ENCODE data around the gene RIGI. TPM values are rescaled to one million over a fixed set of nuclear protein-coding genes. Genes with fewer than 3 reads are reported as not detected.

RIGI gene
- total RNA-seq (2011; cell fraction: chromatin; rRNA removed; ENCODE audit: low replicate concordance) = 0.53 and 1.9 TPM in 2 replicates
- 0.33 and 0.39 TPM in 2 replicates for total RNA-seq (2011; cell fraction: nucleolus; rRNA removed)
- total RNA-seq (2011; cell fraction: nucleoplasm; rRNA removed) = 0.59 and 1.1 TPM in 2 replicates
- 0.27 and 0.49 TPM in 2 replicates for total RNA-seq (2014; rRNA removed)
- 0.80 and 1.1 TPM in 2 replicates for total RNA-seq (2014; rRNA removed; fragmentation: Illumina TruSeq; extraction: Trizol)
- total RNA-seq (2015; rRNA removed; fragmentation: Illumina TruSeq; extraction: Trizol) = 1.0 and 1.1 TPM in 2 replicates
- 0.49 and 0.62 TPM in 2 replicates for total RNA-seq (2021)
- 0.43 and 0.54 TPM in 2 replicates for polyA plus RNA-seq (2011; rRNA removed)
- 0.10 and 0.21 TPM in 2 replicates for polyA plus RNA-seq (2011; cell fraction: cytosol; rRNA removed)
- polyA plus RNA-seq (2011; cell fraction: nucleus; rRNA removed) = 0.21 and 0.39 TPM in 2 replicates
- 0.61 and 1.00 TPM in 2 replicates for polyA plus RNA-seq (2012)
- 0.53 and 0.94 TPM in 2 replicates for polyA plus RNA-seq (2014; fragmentation: Illumina TruSeq; extraction: Trizol)
- polyA plus RNA-seq (2014; fragmentation: Nextera tagmentation; extraction: Ambion mirVana) = under 1 TPM; 0.32 to 0.36 TPM
- polyA plus RNA-seq (2014; rRNA removed) = 0.31 and 0.50 TPM in 2 replicates
- polyA minus RNA-seq (2011; rRNA and poly(A)+ RNA removed) = 0.95 and 1.2 TPM in 2 replicates
- 0.38 TPM in 1 of 2 replicates, not detected in the other for polyA minus RNA-seq (2011; cell fraction: cytosol; rRNA and poly(A)+ RNA removed)
- 0.54 and 0.89 TPM in 2 replicates for polyA minus RNA-seq (2011; cell fraction: nucleus; rRNA and poly(A)+ RNA removed)
- Bru-seq, nascent RNA = percentile 38 among the genes with signal in this experiment
- percentile 47 among the genes with signal in this experiment for BruChase-seq, experiment 1, labeled RNA remaining after a 2-hour chase
- BruChase-seq, experiment 2, labeled RNA remaining after a 6-hour chase = percentile 48 among the genes with signal in this experiment
- long read RNA-seq, experiment 1, full-length matches to known transcripts = 1 of 5 reads
- long read RNA-seq, experiment 1, partial matches to known transcripts = 0 of 5 reads
- long read RNA-seq, experiment 1, other reads (novel, unspliced or antisense) = 4 of 5 reads
- long read RNA-seq, experiment 2, partial matches to known transcripts = 1 of 2 reads
- long read RNA-seq, experiment 2, other reads (novel, unspliced or antisense) = 1 of 2 reads
- long read RNA-seq, experiment 3 = 0 reads

GRCh38 chr9:32526041-32526706, at the start of gene RIGI:
RIGI (minus strand) TSS chr9:32526196; CDS start chr9:32526166, 30 bp downstream.
- Histone ChIP-seq H2AFZ (ENCODE audit: low read depth, low read length) (peak within 1 kb of the TSS; percentile 78), H3K27ac (ENCODE audit: extremely low read depth, low read depth, low read length) (peak within 1 kb of the TSS; percentile 33; the same call in 2 of the 3 replicates), H3K79me2 (ENCODE audit: control insufficient read depth, insufficient read depth, low read length) (no peaks in the 10 kb centered on the region), H3K9me3 (replicated peaks; ENCODE audit: control insufficient read depth, insufficient read depth, low read depth, low read length) (no peaks in the 10 kb centered on the region), H3K27me3 (ENCODE audit: control insufficient read depth in 2 of 2, insufficient read depth in 2 of 2, low read length in 2 of 2) (no peaks in the 10 kb centered on the region), H3K36me3 (ENCODE audit: control insufficient read depth, insufficient read depth, low read length) (no peaks in the 10 kb centered on the region), H3K9ac (ENCODE audit: insufficient read depth in 1 of 2, low read depth in 2 of 2, low read length in 2 of 2) (peak within 1 kb of the TSS; percentile 38 to 88), H3K4me3 (peak within 1 kb of the TSS; percentile 54), H4K20me1 (replicated peaks; ENCODE audit: control insufficient read depth, insufficient read depth, low read length) (no peaks in the 10 kb centered on the region), H3K9me1 (ENCODE audit: control insufficient read depth, insufficient read depth, low read length) (no peaks in the 10 kb centered on the region), H3K4me1 (replicated peaks in 1 of 2; ENCODE audit: control insufficient read depth in 2 of 2, insufficient read depth in 2 of 2, low read length in 2 of 2) (peaks cover 0 to 4% of the 10 kb centered on the region in 2 experiments; a peak in 1 of 5 replicates), H3K4me2 (ENCODE audit: insufficient read depth, low read length) (peak within 1 kb of the TSS; percentile 80)
- intact Hi-C loops (cut with micrococcal nuclease) (loop anchor here (1.0 to 2.0 kb wide), 2 partner anchors 47 to 147 kb away; partner anchors contain the start of gene NDUFB6), in situ Hi-C loops (cut with MboI) (no loop called here)
- ATAC-seq (peak; percentile 94), DNase-seq (ENCODE audit: extremely low read depth in 1 of 4, low spot score in 3 of 4) (peak; percentile 33 to 69 (median 44)), FAIRE-seq (peak; percentile 88)
- WGBS (ENCODE audit: insufficient coverage, low coverage, missing lambda C conversion rate) = 1% methylated on average over 29 of the region's 37 CpGs
- POLR2A ChIA-PET = interaction anchor here (0.7 to 1.1 kb wide), 5 partner anchors 9 to 499 kb away, joined by 3 to 4 read pairs (median 3); partner anchors contain the start of gene DNAJA1
- no TSS peak for BruUV-seq (replicated peaks)
- CTCF ChIA-PET (ENCODE audit: low intra/inter-chr PET ratio) = interaction anchor here (0.6 to 2.3 kb wide), 3 partner anchors 54 to 402 kb away, joined by 3 to 17 read pairs (median 5); no protein-coding TSS in a partner anchor
- TF ChIP-seq ZNF589 (CRISPR knock-in tag; IDR thresholded peaks at IDR 0.05; ENCODE audit: low read depth) (no peak), ELF1 (tag; IDR thresholded peaks at IDR 0.05) (peak; percentile 33; the same call in 1 of the 2 replicates), ZNF239 (CRISPR knock-in tag; IDR thresholded peaks at IDR 0.05) (no peak), ADNP (tag; IDR thresholded peaks at IDR 0.05) (no peak), ZNF518B (CRISPR knock-in tag; IDR thresholded peaks at IDR 0.05) (no peak), SIN3B (IDR thresholded peaks at IDR 0.05; ENCODE audit: low read depth) (no peak), NRF1 (conservative IDR thresholded peaks at IDR 0.05 in 1 of 2, IDR thresholded peaks at IDR 0.05 in 1 of 2) (no peak), RCOR1 (IDR thresholded peaks at IDR 0.05; ENCODE audit: borderline replicate concordance in 1 of 2, low read depth in 2 of 2, low read length in 2 of 2) (peak in 1 of 2 experiments; percentile 7; a peak in 1 of 4 replicates), NFIC (IDR thresholded peaks at IDR 0.05) (peak; percentile 73), ZNF274 (IDR thresholded peaks at IDR 0.05; ENCODE audit: borderline replicate concordance, low read depth, low read length) (no peak), TARDBP (IDR thresholded peaks at IDR 0.05) (no peak), TBP (optimal IDR thresholded peaks at IDR 0.05; ENCODE audit: low read depth, low read length) (no peak), NCOA1 (IDR thresholded peaks at IDR 0.05; ENCODE audit: low read depth) (no peak), ZKSCAN1 (IDR thresholded peaks at IDR 0.05; ENCODE audit: low read depth, low read length) (no peak), KLF1 (tag; IDR thresholded peaks at IDR 0.05) (no peak), SMAD2 (IDR thresholded peaks at IDR 0.05; ENCODE audit: low read depth, low read length) (no peak)
